ENCODE measurements around the gene TMEM163.

The TMEM163 gene

DNA sequence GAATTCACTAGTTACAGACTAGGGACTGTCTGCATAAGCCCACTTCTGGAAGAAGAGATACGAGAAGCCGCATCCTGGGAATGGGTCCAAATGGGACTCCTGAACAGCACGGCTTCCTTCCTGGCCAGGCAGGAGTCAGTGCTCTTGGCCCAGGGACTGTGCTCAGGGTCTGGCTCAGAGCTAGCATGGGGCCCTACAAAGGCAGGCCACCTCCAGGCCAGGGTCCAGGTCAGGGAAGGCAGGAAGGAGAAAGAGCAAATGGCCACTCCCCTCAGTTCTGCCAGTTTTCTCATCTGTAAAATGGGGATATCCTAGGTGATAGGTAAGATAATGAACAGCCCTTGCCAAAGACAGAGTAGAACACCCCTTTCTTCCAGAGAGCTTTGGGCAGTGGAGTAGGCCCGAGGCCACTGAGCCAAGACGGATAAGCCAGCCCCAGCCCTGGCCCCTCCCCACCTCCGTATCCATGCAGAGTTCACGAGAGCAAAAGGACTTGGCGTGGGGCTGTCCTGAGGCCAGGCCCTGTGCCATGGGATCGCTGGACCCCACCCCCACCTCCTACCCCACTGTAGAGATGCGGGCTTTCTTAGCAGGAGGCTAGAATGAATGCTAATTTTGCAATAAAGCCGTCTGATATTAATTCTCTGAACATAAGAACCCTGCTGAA lies 274.9 kb downstream of the TMEM163 start:
- DNase-seq (ENCODE audit: low read depth in 2 of 2, low spot score in 1 of 2) = no peak

DNA sequence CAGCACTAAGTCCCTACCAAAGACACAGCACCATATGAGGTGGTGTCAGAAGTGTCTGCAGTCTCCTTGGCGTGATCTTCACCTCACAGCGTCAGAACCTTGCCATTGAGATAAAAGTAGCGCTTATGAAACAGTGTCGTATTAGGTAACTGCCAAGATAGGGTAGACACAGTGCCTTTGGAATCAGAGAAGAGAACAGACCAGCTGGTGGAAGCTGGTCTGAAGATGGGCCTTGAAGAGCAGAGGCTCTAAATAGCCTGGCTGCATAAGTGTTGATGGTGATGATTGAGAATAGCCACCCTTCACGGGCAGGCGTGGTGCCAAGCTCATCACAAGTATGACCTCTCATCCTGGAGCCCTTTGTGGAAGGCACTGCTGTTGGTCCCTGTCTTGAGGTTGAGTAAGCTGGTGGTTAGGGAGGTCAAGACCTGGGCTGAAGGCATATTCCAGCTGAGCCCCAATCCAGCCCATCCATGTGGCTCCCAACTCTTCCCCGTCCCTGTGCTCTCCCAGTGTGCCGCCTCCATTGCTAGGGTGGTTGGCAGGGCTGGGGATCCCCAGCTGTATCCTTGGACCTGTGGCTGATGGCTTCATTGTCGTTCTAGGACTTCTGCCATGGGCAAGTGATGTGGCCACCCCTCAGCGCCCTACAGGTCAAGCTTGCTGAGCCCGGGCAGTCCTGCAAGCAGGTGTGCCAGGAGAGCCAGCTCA lies 277.5 kb downstream of the TMEM163 start:
- DNase-seq (ENCODE audit: low read depth in 2 of 2, low spot score in 1 of 2) = no peak

DNA sequence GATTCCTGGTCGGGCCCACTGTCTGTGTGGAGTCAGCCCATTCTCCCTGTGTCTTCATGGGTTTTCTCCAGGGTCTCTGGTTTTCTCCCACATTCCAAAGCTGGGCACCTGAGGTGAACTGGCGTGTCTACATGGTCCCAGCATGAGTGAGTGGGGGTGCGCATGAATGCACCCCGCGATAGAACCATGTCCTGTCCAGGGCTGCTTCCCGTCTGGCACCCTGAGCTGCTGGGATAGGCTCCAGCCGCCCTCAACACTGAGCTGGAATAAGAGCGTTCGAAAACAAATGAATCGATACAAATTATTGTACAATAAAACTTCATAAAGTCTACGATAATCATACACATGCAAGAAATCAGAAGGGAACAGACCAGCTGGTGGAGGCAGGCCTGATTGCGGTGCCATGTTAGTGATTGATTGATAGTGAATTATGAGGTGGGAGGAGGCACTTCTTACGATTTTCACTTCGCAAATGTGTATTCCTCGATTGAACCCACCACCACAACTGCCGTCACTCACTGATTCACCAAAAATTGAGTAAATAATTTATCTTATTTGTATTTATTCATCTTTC lies 278.4 kb downstream of the TMEM163 start:
- DNase-seq (ENCODE audit: low read depth in 2 of 2, low spot score in 1 of 2) = no peak

DNA sequence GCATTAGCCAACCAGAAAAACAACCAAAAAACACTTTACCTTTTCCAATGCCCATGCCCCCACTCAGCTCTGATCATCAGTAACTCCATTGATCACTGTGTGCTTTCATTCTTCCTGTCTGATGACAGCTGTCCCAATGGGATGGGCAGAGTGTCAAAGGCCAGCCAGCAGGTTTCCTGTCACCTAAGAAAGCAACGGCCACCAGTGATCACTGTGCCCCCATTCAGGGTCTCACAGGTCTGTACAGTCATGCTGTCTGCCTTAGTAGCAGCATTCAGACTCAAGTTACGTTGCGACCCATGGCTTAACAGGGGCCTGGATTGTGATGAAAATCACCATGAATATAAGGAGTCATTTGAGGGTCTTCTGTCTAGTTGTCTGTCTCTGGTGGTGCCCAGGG lies 280.4 kb downstream of the TMEM163 start:
- DNase-seq (ENCODE audit: low read depth in 2 of 2, low spot score in 1 of 2) = no peak

DNA sequence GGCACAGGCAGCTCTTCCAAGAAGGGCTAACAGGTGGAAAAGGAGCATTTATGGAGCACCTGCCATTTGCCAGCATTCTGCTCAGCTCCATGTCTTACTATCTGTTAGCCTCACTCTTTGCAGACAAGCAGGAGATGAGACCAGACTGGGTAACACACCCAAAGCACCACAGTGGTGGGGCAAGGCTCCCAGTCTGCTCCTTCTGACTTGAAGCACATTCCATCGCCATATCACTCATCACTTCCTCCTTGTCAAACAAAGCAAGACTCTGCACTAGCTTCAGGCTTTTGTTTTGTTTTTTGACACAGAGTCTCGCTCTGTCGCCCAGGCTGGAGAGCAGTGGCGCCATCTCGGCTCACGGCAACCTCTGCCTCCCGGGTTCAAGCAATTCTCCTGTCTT lies 282.1 kb downstream of the TMEM163 start:
- no peak for DNase-seq (ENCODE audit: low read depth in 2 of 2, low spot score in 1 of 2)

DNA sequence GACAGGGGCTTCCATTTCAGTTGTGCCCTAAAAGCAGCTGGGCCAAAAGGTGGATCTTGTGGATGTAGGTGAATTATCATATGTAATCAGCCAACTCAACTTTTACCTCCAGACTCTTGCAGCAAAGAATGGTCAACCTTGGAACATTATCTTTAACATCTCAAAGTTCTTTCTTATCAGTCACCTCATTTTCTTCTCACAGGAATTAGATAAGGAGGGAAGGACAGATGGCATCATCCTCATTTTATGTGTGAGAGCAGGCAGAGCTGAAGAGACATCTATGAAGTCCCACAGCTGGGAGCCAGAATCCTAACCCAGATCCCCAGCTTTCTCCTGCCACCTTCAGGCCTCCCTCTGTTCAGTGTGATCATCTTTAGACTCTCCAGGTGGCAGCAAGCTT lies 282.9 kb downstream of the TMEM163 start:
- DNase-seq (ENCODE audit: low read depth in 2 of 2, low spot score in 1 of 2) = no peak

DNA sequence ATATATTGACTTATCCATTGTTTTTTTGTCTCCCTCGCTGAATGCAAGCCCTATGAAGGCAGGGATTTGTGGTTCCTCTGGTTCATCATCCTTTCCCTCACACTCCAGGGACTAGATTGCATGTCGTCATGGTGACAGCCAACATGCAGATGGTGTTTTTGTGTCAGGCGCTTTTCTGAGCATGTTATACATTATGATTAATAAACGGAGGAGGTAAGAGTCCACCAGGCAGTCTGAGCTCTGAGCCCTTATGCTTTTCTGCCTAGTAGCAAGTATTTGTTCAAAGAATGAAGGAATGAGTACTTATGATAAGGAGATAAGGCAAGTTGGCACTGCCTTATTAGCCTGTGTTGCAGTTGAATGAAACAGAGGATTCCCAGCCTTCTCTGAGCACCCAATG lies 283.3 kb downstream of the TMEM163 start:
- DNase-seq (ENCODE audit: low read depth in 2 of 2, low spot score in 1 of 2) = no peak

DNA sequence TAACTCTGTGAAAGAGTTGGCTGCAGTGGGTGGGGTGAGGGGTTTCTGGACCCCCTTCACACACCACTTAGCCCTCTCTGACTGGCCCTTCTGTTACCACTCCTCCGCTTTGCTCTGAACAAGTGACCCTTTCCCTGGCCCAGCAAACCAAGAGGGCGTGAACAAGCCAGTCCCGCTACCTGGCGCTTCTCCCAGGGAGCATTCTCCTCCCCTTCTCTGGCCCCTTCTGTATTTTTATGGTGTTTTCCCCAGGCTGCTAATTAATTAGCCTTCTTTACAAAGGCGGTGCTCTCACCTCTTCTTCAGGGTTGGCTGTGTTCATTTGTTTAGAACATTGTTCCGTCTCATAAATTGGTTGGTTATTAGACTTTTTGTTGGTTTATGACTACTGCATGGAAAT lies 284.8 kb downstream of the TMEM163 start:
- no peak for DNase-seq (ENCODE audit: low read depth in 2 of 2, low spot score in 1 of 2)

DNA sequence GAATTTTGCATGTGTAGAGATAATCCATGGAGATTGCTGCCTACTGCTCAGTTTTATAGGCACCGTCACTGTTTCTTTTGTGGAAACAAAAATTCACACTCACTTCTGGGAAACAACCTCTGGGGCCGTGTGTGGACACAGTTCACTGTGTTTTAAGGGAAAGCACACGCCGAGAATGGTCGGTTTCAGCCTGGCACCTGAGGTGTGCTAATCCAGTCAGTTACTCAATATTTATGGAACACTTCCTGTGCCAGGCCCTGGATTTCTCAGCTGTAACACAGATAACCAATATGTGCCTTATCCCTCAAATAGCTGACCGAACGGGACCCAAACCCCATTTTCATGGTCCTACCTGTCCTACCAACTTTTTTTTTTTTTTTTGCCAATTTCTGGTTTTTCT lies 285.3 kb downstream of the TMEM163 start:
- no peak for DNase-seq (ENCODE audit: low read depth in 2 of 2, low spot score in 1 of 2)

DNA sequence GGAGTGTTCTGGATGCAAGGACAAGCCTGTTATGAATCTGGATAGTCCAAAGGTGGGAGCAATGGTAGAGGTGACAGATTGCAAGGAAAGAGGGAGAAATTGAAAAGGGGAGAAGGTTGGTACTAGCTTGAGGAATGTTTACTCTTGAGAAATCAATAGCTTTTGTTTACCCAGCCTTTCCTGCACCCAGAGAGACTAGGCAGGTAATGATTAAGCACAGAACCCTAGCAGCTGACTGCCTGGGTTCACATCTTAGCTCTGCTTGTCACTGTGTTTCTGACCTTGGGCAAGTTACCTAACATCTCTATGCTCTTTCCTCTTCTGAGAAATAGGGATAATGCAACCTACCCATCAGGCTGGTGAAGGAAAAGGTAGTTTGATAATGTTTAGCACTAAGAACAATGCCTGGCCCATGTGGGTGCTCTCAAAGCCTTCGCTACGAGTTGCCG lies 286.3 kb downstream of the TMEM163 start:
- no peak for DNase-seq (ENCODE audit: low read depth in 2 of 2, low spot score in 1 of 2)

DNA sequence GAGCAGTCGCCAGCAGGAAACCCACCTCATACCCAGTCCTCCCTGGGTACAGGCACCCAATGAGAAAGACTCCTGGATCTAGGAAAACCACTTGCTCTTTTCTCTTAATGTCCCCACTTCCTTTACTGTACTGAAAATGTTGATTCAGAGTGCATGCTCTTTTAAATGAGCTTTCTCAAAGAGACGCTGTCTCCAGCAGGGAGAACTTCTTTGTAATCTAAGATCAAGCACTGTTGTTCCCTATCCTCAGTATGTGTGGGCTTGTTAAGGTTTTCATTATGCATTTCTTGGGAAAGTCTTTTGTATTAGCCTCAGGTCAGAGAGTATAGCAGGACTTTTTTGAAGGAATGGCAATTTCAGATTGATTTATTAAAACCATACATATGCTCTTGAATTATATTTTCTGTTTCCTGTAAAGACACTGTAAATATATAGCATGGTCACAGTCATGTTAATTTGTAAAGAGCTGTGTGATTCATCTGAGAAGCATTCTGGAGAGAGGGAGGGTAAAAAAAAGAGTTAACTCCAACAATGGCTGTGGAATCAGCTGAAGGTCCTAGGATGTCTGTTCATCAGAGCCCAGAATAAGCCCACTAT lies 286.9 kb downstream of the TMEM163 start:
- DNase-seq (ENCODE audit: low read depth in 2 of 2, low spot score in 1 of 2) = no peak

DNA sequence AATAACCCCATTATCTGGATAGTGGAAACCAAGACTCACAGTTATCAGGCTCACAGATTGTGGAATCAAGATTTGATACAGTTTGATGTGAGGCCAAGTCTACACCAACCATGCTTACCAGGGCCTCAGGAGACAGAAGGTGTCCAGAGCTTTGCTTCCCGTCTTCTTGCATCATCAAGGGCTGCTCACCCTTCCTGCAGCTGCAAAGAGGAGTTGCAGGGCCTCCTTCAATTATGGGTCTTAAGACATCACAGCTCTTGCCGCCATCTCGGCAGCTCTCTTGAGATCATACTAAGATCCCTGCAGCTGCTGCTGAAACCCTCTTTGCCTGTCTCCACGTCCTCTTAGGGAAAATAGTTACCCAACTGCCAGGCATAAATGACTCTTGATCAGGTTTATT lies 288.9 kb downstream of the TMEM163 start:
- no peak for DNase-seq (ENCODE audit: low read depth in 2 of 2, low spot score in 1 of 2)

DNA sequence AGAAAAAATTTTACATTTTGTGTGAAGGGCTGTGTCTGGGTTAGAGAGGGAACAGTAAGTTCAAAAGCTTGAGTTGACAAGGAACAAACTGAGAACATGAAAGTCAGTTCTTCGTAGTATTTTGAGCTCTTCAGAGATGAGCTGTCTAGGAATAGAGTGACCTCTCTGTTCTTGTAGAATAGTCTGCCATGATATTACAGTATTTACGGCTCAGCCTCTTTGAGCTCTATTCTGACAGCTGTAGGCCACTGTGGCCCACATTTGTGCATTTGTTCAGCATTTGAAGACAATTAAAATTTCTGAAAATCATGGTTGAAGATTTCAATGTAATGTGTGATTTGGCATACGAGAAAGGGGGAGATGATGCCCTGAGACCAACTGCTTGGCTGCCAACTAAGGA lies 292.1 kb downstream of the TMEM163 start:
- DNase-seq (ENCODE audit: low read depth in 2 of 2, low spot score in 1 of 2) = no peak

DNA sequence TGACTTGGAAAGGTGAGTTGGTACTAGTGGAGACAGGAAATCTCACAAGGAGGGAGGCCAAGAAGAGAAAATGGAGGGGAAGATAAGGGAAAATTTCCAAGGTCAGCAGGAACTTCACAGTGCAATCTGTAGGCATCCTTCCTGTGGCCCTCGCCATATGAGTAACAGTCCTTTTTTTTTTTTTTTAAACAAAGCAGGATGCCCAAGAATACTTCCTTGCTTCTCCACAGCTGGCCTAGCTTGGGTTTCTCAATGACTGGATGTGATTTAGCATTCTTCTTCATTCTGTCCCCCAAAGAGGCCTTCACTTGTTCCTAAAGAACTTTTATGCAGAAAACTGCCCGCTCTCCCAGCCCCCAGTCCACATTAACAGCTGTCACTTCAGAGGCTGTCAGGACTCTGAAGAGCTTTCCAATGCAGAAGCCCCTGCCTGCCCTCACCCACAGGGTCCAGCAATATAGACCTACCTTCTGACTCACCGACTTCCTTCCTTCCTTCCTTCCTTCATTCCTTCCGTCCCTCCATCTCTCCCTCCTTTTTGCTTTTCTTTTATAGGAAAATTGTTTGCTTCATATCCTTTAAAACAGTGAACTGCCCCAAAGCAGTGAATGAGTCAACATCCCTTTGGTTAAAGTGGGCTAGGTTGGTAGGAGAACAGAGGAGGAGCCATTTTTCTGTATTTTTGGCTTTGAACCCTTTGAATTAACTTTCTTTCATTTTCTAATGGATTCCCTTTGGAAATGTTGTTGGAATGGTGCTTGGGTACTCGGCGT lies 292.9 kb downstream of the TMEM163 start:
- DNase-seq (ENCODE audit: low read depth in 2 of 2, low spot score in 1 of 2) = no peak

DNA sequence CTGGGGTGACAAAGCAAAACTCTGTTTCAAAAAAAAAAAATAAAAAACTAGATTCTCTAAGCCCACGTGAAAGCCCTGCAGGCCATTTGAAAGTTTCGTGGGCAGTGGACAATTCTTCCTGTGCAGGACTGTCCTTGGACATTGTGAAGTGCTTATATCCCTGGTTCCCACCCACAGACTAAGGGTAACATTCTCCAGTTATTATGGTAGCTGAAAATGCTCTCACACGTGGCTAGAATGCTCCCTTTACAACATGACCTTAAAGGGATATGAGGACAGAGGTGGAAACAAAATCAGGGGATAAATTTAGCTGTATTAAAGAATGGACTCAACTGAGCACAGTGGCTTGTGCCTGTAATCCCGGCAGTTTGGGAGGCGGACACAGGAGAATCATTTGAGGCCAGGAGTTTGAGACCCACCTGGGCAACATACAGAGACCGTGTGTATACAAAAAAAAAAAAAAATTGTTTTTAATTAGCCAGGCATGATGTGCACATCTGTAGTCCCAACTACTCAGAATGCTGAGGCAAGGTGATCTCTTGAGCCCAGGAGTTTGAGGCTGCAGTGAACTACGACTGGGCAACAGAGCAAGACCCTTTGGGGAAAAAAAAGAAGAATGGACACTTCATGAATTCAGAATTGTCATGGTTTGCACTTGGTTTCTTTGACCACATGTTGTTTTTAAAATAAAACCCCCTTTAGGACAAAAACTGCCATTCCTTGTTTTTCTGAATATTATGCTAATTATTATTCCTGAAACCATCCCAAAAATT lies 297.1 kb downstream of the TMEM163 start:
- DNase-seq (ENCODE audit: low read depth in 2 of 2, low spot score in 1 of 2) = no peak

DNA sequence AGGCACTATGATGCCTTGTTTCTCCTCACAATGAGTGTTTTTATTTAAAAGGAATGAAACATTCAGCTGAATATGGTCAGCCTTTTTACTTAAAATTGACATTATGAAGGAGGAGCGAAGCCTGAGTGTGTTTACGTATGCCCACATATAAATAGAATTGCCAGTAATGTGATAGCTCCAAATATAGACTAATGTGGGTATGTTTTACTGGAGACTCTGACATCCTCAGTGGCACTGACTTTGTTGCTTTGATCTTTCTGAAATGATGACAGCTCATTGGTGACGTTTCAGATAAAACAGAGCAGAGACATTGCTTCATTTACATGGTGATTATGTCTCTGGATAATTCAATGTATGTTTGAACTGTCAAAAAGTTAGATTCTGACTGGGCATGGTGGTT lies 297.9 kb downstream of the TMEM163 start:
- no peak for DNase-seq (ENCODE audit: low read depth in 2 of 2, low spot score in 1 of 2)

DNA sequence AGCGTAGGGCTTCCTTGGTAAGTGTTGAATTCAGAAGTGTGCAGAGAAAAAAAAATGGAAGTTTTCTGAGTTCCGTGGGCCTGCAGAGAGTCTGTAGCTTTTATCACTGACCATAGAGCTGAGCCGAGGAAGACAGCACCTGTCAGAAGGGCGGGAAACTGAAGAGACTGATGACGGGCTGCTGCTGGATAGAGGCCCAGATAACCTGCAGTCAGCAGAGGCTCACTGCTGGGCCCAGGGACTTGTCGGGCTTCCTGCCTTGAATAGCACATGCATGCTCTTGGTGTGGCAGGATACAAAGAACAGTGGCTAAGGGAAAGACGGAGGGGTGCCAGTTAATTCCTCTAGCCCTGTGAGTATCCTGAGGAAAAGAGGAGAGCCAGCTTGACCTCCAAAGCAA lies 298.5 kb downstream of the TMEM163 start:
- DNase-seq (ENCODE audit: low read depth in 2 of 2, low spot score in 1 of 2) = no peak

DNA sequence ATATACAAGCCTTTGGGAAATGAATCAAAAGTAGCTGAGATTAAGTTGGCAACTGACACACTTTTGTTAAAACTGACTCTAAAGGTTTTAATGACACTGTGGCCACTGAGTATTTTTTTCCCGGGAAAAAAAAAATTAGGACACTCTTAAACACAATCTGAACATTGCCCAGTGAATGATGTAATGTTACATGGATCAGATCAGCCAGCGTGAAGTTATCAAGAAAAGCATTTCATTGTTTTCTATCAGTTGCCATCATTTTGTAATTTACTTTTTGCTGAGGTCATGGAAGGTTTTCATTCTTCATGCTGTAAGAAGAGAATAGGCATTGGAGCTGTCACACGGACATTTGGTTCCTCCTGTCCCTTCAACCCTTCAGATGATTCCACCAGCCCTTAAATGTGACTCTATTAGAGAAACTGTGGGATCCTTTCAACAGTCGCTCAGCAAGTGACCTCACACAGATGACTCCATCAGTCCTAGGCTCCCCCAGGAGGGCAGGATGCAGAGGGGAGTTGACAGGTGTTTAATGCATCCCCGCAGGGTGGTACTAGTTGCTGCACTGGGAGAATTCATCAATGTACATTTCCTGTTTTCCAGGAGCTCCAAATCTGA lies 300.7 kb downstream of the TMEM163 start:
- no peak for DNase-seq (ENCODE audit: low read depth in 2 of 2, low spot score in 1 of 2)

DNA sequence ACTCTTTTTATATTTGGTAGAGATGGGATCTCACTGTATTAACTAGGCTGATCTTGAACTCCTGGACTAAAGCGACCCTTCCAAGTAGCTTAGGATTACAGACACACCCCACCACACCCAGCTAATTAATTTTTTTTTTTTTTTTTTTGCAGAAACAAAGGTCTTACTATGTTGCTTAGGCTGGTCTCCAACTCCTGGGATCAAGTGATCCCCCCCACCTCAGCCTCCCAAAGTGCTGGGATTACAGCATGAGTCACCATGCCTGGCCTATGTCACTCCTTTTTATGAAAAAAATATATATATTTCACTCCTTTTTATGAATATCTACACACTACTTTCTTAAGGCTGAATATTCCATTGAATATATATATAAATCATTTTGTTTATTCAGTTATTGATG lies 302.2 kb downstream of the TMEM163 start:
- no peak for DNase-seq (ENCODE audit: low read depth in 2 of 2, low spot score in 1 of 2)

DNA sequence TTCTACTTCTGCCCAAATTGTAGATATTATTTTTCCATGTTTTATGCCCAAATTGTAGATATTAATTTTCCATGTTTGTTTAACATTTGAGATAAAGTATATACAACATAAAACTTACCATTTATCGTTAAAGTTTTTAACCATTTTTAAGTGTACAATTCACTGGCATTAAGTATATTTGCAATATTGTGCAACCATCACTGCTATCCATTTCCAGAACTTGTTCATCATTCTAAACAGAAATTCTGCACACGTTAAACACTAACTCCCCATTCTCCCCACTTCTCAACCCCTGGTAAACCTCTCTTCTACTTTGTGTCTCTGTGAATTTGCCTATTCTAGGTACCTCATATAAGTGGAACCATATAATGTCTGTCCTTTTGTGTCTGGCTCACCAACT lies 302.8 kb downstream of the TMEM163 start:
- no peak for DNase-seq (ENCODE audit: low read depth in 2 of 2, low spot score in 1 of 2)

All from stimulated activated CD8-positive, alpha-beta memory T cell treated with anti-CD3 and anti-CD28 coated beads, Interleukin-4, amount 100 ng/mL, for 4 hours (primary cell).